Muscle layer of colon (tissue), 2 donors: ENCODE results near the gene BIRC6.
"Not testable (repeated sequence)": the region's sequence is repeated elsewhere in the genome, so short reads cannot be mapped to it uniquely, and the experiment has no call there.

ENCODE experiments used
- H3K27ac ChIP-seq: one replicate; pipeline ENCODE4 v1.7.0; 2013; ENCODE audit warnings: low read depth, mild to moderate bottlenecking, low read length, moderate library complexity
- H3K27me3 ChIP-seq, 2 donors: one replicate each; pipeline ENCODE4 v1.7.0; 2013; ENCODE audit warnings: low read length in 2 of 2, mild to moderate bottlenecking in 2 of 2; ENCODE audit not compliant: insufficient read depth in 2 of 2, control insufficient read depth in 1 of 2
- H3K36me3 ChIP-seq: one replicate; pipeline ENCODE4 v1.7.0; 2013; ENCODE audit warnings: mild to moderate bottlenecking, low read length; ENCODE audit not compliant: insufficient read depth
- H3K4me1 ChIP-seq: one replicate; pipeline ENCODE4 v1.7.0; 2013; ENCODE audit warnings: mild to moderate bottlenecking, low read length; ENCODE audit not compliant: insufficient read depth
- H3K4me3 ChIP-seq, 2 donors: one replicate each; pipeline ENCODE4 v1.7.0; 2013; ENCODE audit warnings: low read length in 2 of 2, low read depth in 1 of 2, mild to moderate bottlenecking in 1 of 2, moderate library complexity in 1 of 2
- H3K9ac ChIP-seq: one replicate; pipeline ENCODE4 v1.7.0; 2013; ENCODE audit warnings: low read length
- H3K9me3 ChIP-seq: one replicate; pipeline ENCODE4 v1.7.0; 2013; ENCODE audit warnings: mild to moderate bottlenecking, low read length
- donor health status: abdominal sarcoma.
- donor health status: Adenocarcinoma of cecum.

BIRC6 gene

DNA sequence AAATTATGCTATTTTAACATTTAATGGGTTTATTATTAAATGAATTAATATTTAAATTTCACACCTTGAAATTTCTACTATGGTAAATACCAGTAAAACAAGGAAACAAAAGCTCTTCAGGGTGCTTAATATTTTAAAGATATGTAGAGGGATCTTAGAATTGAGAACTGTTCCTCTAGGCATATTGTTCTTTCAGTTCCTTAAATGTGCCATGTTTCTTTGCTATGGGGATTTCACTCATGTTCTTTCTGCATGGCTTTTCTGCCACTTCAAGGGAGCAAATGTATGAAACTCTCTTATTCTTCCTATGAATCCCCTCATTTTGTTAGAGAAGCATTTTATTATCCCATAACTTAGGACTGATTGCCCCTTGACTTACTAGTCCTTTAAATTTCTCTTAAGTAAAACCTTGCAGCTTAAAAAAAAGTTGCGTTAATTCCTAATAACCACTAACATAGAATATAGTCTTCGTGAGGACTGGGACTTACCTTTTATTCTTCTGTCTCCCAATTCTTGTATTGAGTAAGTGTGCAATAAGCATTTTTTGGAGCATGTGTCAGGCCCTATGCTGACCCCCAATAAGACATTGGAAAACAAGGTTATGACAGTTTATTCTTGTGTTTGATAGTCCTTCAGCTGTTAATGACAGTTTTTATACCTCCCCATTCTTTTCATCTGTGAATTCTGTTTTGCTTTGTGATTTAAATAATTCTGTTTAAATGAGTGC is 95.7 kb downstream of the BIRC6 start:
- Histone ChIP-seq H3K4me1 (no peaks in the 10 kb centered on the region), H3K27me3 (no peaks in the 10 kb centered on the region), H3K36me3 (peaks cover 13% of the 10 kb centered on the region), H3K27ac (no peak overlapping the region), H3K9me3 (no peaks in the 10 kb centered on the region), H3K9ac (no peak overlapping the region), H3K4me3 (no peak overlapping the region)

DNA sequence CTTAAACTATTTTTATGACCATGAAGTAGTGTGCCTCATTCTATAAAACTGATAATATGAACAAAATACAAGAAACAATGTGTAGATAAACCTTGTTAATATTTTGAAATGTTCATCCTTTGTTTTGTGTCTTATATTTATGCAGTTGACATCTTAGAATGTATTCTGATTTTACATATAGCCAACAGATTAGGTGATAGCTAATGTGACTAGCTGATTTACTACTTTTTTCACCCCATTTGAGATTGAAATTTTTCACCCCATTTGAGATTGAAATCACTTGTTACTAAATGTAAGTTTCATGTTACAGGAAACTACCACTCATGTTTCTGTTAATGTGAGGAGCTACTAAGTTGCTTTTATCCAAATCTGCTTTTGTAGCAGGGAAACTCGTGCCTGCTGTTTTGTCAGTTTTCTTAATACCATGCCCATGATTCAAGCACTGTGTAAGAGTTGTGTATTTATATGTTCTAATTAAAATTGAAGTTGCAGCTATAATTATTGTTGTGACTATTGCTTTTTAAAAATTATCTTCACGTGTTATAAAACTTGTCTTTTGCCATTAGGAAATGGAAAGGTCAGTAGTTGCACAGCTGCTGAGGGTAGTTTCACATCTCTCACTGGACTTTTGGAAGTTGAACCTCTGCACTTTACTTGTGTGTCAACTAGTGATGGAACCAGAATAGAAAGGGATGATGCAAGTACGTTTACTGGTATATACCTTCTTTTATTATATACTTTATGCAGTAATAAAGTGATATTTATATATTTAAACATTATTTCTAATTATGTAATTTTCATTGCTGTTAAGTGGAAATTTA is 96.6 kb downstream of the BIRC6 start:
- H3K9ac ChIP-seq: no peak overlapping the region
- no peaks in the 10 kb centered on the region for H3K4me1 ChIP-seq
- H3K27ac ChIP-seq: no peak overlapping the region
- H3K27me3 ChIP-seq: no peaks in the 10 kb centered on the region
- no peak overlapping the region for H3K4me3 ChIP-seq
- H3K9me3 ChIP-seq: no peaks in the 10 kb centered on the region
- peaks cover 13% of the 10 kb centered on the region for H3K36me3 ChIP-seq

DNA sequence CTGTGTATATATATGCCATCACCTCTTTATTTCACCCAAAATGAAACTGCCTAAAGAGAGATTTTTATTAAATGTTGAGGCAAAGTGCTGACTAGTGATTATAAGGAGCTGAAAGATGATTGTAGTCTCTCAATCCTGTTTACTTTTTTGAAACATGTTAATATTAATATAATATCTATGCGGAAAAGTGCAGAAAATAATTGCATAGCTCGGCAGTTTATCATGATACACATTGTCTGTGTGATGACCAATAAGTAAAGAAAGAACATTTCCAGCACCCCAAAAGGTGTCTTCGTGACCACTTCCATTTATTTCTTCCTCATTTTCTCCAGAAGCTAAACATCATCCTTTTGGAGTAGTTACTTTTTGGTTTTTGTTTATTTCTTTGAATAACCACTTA is 99.0 kb downstream of the BIRC6 start:
- H3K9ac ChIP-seq: no peak overlapping the region
- H3K27ac ChIP-seq: no peak overlapping the region
- H3K4me3 ChIP-seq: no peak overlapping the region
- H3K27me3 ChIP-seq: no peaks in the 10 kb centered on the region
- no peaks in the 10 kb centered on the region for H3K4me1 ChIP-seq
- no peaks in the 10 kb centered on the region for H3K9me3 ChIP-seq
- peaks cover 2% of the 10 kb centered on the region for H3K36me3 ChIP-seq

DNA sequence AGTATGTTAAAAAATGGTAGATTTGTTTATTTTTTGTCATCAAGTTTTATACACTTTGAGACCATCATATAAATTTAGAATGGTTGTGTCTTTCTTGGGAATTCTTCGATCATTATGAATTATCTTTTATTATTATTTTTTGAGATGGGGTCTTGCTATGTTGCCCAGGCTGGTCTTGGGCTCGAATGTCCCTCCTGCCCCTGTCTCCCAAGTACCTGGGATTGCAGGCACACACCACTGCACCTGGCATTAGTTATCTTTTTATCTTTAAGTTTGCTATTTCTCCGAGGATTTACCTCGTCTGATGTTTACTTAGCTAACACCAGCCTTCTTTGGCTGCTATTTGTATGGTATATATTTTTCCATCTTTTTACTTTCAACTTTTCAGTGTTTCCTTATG is 100.0 kb downstream of the BIRC6 start:
- no peak overlapping the region for H3K9ac ChIP-seq
- no peak overlapping the region for H3K4me3 ChIP-seq
- H3K9me3 ChIP-seq: no peaks in the 10 kb centered on the region
- H3K36me3 ChIP-seq: no peaks in the 10 kb centered on the region
- H3K27ac ChIP-seq: no peak overlapping the region
- no peaks in the 10 kb centered on the region for H3K4me1 ChIP-seq
- no peaks in the 10 kb centered on the region for H3K27me3 ChIP-seq

DNA sequence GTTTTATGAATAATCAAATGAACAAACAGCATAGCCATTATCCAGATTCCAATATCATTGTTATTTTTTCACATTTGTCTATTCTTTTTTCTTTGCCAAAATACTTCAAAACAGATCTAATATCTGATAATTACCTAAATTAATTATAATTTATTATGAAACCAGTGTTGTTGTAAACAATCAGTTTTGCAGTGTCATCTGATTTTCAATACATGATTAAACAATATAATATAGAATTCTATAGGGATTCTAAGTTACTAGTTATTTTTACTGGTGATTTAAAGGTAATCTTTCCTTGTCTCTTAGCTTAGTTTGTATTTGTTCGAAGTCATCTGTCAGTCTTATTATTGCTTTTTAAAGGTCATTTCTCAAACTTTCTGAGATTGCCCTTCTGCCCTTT is 101.0 kb downstream of the BIRC6 start:
- Histone ChIP-seq H3K36me3 (no peaks in the 10 kb centered on the region), H3K4me1 (no peaks in the 10 kb centered on the region), H3K27ac (no peak overlapping the region), H3K4me3 (no peak overlapping the region), H3K9ac (no peak overlapping the region), H3K9me3 (no peaks in the 10 kb centered on the region), H3K27me3 (no peaks in the 10 kb centered on the region)

DNA sequence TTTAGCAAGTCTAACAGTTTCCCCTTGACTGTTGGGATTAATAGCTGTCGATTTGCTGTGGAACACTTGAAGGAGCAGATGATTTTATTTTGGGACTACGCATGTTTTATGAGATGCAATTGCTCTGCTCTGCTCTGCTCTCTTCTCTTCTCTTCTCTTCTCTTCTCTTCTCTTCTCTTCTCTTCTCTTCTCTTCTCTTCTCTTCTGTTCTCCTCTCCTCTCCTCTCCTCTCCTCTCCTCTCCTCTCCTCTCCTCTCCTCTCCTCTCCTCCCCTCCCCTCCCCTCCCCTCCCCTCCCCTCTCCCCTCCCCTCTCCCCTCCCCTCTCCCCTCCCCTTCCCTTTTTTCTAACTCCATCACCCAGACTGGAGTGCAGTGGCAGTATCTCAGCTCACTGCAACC is 104.0 kb downstream of the BIRC6 start:
- H3K27ac ChIP-seq, H3K27me3 ChIP-seq, H3K9ac ChIP-seq, H3K9me3 ChIP-seq, H3K4me3 ChIP-seq, H3K4me1 ChIP-seq, H3K36me3 ChIP-seq: not testable (repeated sequence)

DNA sequence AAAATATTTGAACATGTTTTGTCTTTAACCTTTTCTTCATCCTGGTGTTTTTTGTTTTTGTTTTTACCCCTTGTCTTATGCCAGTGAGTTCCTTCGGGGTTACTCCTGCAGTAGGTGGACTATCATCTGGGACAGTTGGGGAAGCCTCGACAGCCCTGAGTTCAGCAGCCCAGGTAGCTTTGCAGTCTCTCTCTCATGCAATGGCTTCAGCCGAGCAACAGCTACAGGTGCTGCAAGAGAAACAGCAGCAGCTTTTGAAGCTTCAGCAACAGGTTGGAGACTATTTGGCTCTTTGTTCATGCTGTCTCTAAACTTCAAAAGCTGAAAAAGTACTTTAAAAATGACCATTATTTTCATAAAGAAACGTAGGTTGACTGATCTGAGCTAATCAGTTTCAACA is 106.3 kb downstream of the BIRC6 start:
- no peak overlapping the region for H3K27ac ChIP-seq
- no peak overlapping the region for H3K9ac ChIP-seq
- no peaks in the 10 kb centered on the region for H3K9me3 ChIP-seq
- peaks cover 15% of the 10 kb centered on the region for H3K36me3 ChIP-seq
- no peaks in the 10 kb centered on the region for H3K27me3 ChIP-seq
- no peak overlapping the region for H3K4me3 ChIP-seq
- H3K4me1 ChIP-seq: no peaks in the 10 kb centered on the region

DNA sequence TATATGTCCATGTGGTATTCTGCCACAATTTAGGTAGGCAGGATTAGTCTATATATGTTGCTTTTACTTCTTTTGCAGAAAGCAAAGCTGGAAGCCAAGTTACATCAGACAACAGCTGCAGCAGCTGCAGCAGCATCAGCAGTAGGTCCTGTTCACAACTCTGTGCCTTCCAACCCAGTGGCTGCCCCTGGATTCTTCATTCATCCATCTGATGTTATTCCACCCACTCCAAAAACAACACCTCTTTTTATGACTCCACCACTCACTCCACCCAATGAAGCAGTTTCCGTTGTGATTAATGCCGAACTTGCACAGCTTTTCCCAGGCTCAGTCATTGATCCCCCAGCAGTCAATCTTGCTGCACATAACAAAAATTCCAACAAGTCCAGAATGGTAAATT is 107.6 kb downstream of the BIRC6 start:
- no peak overlapping the region for H3K4me3 ChIP-seq
- no peaks in the 10 kb centered on the region for H3K4me1 ChIP-seq
- H3K36me3 ChIP-seq: peaks cover 26% of the 10 kb centered on the region
- H3K9me3 ChIP-seq: no peaks in the 10 kb centered on the region
- no peaks in the 10 kb centered on the region for H3K27me3 ChIP-seq
- H3K9ac ChIP-seq: no peak overlapping the region
- no peak overlapping the region for H3K27ac ChIP-seq

DNA sequence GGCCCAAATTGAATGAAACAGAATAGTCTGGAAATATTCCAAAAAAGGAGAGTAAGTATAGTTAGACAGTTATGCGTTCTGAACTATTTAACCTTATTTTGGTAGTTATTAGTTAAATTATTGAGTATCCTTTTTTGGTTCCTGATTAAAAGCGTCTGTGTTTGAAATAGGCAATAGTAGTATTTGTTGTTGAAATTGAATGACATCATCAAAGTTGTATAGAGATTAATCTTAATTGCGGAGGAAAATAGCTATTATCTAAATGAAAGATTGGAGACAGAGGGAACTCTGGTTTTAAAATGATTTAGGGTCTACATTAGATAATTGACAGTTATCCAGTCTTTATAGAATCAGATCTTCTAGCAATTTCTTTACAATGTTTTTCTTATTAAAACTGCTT is 115.8 kb downstream of the BIRC6 start:
- Histone ChIP-seq H3K27ac (no peak overlapping the region), H3K9ac (no peak overlapping the region), H3K9me3 (no peaks in the 10 kb centered on the region), H3K36me3 (peaks cover 29% of the 10 kb centered on the region), H3K27me3 (no peaks in the 10 kb centered on the region), H3K4me3 (no peak overlapping the region), H3K4me1 (no peaks in the 10 kb centered on the region)

DNA sequence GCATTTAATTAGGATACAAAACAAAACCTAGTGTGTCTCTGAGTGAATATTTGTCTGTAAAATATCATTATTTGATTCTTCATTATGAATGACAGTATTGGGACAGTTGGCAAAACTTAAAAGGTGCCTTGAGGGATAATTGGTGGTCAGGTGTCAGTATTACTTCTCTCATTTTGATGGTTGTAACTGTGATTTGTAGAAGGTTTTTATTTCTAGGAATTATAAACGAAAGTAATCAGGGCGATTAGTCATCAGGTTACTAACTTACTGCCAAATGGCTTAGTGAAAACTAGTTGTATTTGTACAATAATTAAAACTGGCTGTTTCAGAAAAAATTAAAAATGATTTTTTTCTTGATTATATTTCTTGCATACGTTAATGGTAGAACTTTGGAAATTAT is 117.6 kb downstream of the BIRC6 start:
- Histone ChIP-seq H3K9me3 (no peaks in the 10 kb centered on the region), H3K27ac (no peak overlapping the region), H3K4me3 (no peak overlapping the region), H3K4me1 (no peaks in the 10 kb centered on the region), H3K9ac (no peak overlapping the region), H3K36me3 (peaks cover 26% of the 10 kb centered on the region), H3K27me3 (no peaks in the 10 kb centered on the region)

DNA sequence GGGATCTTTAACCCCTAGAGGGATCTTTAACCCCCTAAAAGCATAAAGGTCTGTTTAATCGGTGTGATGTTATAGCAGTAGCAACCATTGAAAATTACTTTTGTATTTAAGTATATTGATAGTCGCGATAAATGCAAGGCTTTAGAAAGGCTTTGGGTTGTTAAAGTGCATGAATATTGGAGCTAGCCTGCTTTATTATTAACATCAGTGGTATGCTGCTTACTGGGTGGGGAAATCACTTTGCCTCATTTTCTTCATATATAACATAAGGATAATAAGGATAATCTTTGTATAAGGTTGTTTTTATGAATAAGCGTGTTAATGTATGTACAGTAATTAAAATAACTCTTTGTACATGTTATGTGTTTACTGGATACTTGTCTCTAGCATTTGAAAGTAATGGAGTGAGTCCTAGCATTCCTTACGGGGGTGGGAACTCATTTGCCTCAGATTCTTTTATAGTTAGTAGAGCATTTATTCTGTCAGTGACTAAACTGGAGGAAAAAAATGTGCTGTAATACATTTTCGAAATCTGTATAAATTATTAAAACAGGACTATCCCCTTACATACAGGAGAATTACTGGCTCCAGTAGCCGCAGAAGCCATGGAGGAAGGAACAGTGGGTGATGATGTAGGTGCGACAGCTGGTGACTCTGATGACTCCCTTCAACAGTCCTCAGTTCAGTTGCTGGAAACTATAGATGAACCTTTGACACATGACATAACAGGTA is 122.2 kb downstream of the BIRC6 start:
- H3K27me3 ChIP-seq: no peaks in the 10 kb centered on the region
- H3K4me1 ChIP-seq: no peaks in the 10 kb centered on the region
- H3K27ac ChIP-seq: no peak overlapping the region
- no peak overlapping the region for H3K9ac ChIP-seq
- no peak overlapping the region for H3K4me3 ChIP-seq
- H3K9me3 ChIP-seq: no peaks in the 10 kb centered on the region
- H3K36me3 ChIP-seq: peaks cover 28% of the 10 kb centered on the region
